ENCODE data around the gene SLC38A8.

The SLC38A8 gene

DNA sequence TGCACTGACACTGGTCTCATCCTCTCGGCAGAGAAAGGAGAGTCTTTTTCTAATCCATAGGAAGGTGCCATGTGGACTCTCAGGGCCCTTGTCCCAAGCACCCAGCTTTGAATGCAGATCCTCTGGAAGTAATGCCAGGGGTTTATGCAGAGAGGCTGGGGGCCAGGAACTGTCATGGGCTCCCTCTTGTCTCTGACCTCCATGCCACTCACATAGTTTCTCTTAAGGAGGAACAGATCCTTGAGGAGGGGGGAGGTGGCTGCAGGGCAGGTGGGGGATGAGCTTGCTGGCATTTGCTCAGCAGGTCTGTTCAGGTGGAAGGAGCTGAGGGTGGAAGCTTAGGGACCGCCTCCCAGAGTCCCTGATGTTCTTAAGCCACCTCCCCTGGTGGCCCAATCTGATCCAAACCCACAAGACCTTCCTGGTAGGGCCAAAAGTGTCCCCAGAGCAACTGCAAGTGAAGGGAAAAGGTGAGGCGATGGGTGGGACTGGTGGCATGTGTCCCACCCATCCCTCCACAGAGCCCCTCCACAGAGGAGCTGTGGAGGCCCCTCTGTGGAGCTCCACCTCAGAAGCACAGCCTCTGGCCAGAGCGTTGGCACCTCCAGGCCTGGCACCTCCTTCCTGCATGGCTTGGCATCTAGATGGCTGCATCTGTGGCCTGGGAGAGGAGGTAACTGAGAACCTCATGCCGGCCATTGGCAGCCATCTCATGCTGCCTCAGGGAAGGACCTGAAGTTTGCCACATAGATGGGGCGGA, 65.4 kb downstream of the SLC38A8 start:
- H3K4me3 ChIP-seq (replicated peaks in 1 of 2; ENCODE audit: low read depth in 2 of 2, low read length in 2 of 2): no peak overlapping the region
- TF ChIP-seq, protein P1, sequence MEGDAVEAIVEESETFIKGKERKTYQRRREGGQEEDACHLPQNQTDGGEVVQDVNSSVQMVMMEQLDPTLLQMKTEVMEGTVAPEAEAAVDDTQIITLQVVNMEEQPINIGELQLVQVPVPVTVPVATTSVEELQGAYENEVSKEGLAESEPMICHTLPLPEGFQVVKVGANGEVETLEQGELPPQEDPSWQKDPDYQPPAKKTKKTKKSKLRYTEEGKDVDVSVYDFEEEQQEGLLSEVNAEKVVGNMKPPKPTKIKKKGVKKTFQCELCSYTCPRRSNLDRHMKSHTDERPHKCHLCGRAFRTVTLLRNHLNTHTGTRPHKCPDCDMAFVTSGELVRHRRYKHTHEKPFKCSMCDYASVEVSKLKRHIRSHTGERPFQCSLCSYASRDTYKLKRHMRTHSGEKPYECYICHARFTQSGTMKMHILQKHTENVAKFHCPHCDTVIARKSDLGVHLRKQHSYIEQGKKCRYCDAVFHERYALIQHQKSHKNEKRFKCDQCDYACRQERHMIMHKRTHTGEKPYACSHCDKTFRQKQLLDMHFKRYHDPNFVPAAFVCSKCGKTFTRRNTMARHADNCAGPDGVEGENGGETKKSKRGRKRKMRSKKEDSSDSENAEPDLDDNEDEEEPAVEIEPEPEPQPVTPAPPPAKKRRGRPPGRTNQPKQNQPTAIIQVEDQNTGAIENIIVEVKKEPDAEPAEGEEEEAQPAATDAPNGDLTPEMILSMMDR (IDR thresholded peaks at IDR 0.05; ENCODE audit: low read depth, low read length): no peak
- no peak for DNase-seq (ENCODE audit: low read depth in 2 of 2)

DNA sequence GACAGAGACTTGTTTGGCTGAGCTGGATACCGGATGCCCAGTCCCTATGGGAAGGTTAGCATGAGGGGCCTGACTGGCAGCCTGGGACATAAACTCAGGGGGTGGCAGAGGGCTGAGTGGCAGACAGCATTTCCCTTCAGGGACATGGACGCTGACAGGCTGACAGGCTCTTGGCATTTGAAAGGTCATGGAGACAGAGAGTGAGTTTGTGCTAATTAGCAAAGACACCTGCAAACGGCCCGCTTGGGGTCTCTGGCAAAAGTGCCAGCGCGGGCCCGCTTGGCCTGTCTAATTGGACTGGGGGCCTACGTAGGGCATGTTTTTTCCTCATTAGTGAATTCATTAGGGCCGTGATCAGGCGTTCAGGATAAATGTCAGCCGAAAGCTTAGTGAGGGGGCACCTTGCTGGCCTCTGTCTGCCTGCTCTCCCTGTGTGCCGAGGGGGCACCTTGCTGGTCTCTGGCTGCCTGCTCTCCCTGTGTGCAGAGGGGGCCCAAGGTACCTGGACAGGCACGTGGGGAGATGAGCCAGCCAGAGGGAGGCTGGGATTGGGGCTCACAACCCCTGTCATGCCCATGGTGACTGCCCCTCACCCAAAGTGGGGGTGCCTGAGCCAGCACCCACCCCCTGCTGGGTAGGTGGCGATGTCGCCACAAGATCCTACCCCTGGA, 66.9 kb downstream of the SLC38A8 start:
- no peak for DNase-seq (ENCODE audit: low read depth in 2 of 2)
- H3K4me3 ChIP-seq (replicated peaks in 1 of 2; ENCODE audit: low read depth in 2 of 2, low read length in 2 of 2): no peak overlapping the region
- TF ChIP-seq, protein P1 (IDR thresholded peaks at IDR 0.05; ENCODE audit: low read depth, low read length): no peak

GRCh38 chr16:83974475-83974874, 68.1 kb downstream of the SLC38A8 start:
- TF ChIP-seq, protein P1 (IDR thresholded peaks at IDR 0.05; ENCODE audit: low read depth, low read length): no peak

GRCh38 chr16:83973581-83974385, 68.8 kb downstream of the SLC38A8 start:
- no peak for DNase-seq (ENCODE audit: low read depth in 2 of 2)
- H3K4me3 ChIP-seq (replicated peaks in 1 of 2; ENCODE audit: low read depth in 2 of 2, low read length in 2 of 2): no peak overlapping the region
- TF ChIP-seq, protein P1 (IDR thresholded peaks at IDR 0.05; ENCODE audit: low read depth, low read length): no peak

More at GRCh38 chr16:83974475-83974874, 68.1 kb downstream of the SLC38A8 start:
- no peak for DNase-seq (ENCODE audit: low read depth in 2 of 2)
- no peak overlapping the region for H3K4me3 ChIP-seq (replicated peaks in 1 of 2; ENCODE audit: low read depth in 2 of 2, low read length in 2 of 2)

- H3K4me3 ChIP-seq (replicated peaks in 1 of 2; ENCODE audit: low read depth in 2 of 2, low read length in 2 of 2): no peak overlapping the region
- TF ChIP-seq, protein P1 (IDR thresholded peaks at IDR 0.05; ENCODE audit: low read depth, low read length): no peak
- DNase-seq (ENCODE audit: low read depth in 2 of 2): no peak
These were observed 69.5 kb downstream of the SLC38A8 start for GRCh38 chr16:83973077-83973476.

DNA sequence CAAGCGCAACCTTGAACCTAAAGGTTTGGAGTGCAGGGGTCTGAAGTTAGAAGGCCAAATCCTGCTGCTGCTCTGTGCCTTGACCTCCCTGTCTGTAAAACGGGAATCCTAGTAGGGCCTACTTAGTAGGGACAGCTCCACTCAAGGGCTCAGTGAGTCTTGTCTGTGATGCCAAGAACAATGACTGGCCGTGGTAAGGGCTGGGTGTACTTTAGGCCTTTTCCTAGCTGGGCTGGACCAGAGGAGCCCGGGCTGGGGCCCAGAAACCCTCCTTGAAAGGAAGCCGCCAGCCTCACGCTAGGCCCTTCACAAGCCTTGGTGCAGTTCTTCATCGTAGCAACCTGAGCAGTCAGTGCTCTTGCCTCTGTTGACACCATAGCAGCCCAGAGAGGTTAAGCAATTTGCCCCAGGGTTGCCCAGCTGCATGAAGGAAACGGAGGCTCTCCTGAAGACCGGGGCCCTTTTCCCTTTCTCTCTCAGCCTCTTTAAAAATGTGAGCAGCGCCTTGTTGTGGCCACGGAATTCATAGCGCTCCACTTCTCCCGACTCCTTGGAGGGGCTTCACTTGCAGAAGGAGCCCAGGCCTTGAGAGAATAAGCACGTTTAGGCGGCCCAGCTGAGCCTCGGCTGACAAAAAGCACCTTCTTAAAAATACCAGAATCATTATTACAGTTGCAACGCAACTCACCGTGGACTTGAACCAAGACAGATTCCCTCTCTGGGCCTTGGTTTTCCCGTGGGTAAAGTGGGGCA, 70.2 kb downstream of the SLC38A8 start:
- no peak for DNase-seq (ENCODE audit: low read depth in 2 of 2)
- TF ChIP-seq, protein P1 (IDR thresholded peaks at IDR 0.05; ENCODE audit: low read depth, low read length): no peak
- no peak overlapping the region for H3K4me3 ChIP-seq (replicated peaks in 1 of 2; ENCODE audit: low read depth in 2 of 2, low read length in 2 of 2)
